Aorta (tissue), 5 donors: ENCODE results near the gene SCYL1. TPM values are rescaled to one million over a fixed set of nuclear protein-coding genes. Genes with fewer than 3 reads are reported as not detected.
A peak's percentile ranks its signal among the peaks of the same experiment; 100 is the strongest.

ENCODE experiments used
- ATAC-seq: fragments of 200-7000 bp; cut with Tn5 transposase; one replicate; pipeline ENCODE4 v1.9.1; 2022; ENCODE audit warnings: moderate library complexity; ENCODE audit not compliant: low FRiP score
- DNase-seq, 2 donors: peaks; one replicate each; pipeline ENCODE4 v3.0.0-alpha.2; 2020
- H3K27ac ChIP-seq, 2 donors: one replicate each; pipeline ENCODE4 v1.5.1; 2013; ENCODE audit warnings: low read length in 2 of 2, mild to moderate bottlenecking in 2 of 2, moderate library complexity in 2 of 2, control low read depth in 1 of 2, inconsistent platforms in 1 of 2, low read depth in 1 of 2
- H3K27me3 ChIP-seq, 2 donors: one replicate each; pipeline ENCODE4 v1.6.1; 2013; ENCODE audit warnings: control low read depth in 1 of 2, low read length in 1 of 2, mild to moderate bottlenecking in 1 of 2, moderate library complexity in 1 of 2; ENCODE audit not compliant: insufficient read depth in 2 of 2, control insufficient read depth in 1 of 2
- H3K36me3 ChIP-seq, 2 donors: one replicate each; pipeline ENCODE4 v1.6.1; 2013; ENCODE audit warnings: control low read depth in 1 of 2, low read length in 1 of 2, mild to moderate bottlenecking in 1 of 2; ENCODE audit not compliant: insufficient read depth in 2 of 2, control insufficient read depth in 1 of 2
- H3K4me1 ChIP-seq, 2 donors: one replicate each; pipeline ENCODE4 v1.6.1; 2013; ENCODE audit warnings: low read length in 2 of 2, control low read depth in 1 of 2, mild to moderate bottlenecking in 1 of 2, moderate library complexity in 1 of 2; ENCODE audit not compliant: insufficient read depth in 2 of 2, control insufficient read depth in 1 of 2
- H3K4me3 ChIP-seq, 2 donors: one replicate each; pipeline ENCODE4 v1.5.1; 2013; ENCODE audit warnings: low read length in 2 of 2, control low read depth in 1 of 2, mild to moderate bottlenecking in 1 of 2
- H3K9me3 ChIP-seq: one replicate; pipeline ENCODE4 v1.6.1; 2013; ENCODE audit warnings: mild to moderate bottlenecking, low read length; ENCODE audit not compliant: control insufficient read depth
- WGBS, 2 donors: extraction: QIAGEN DNeasy Blood & Tissue Kit; methylation state at CpG; one replicate each; pipeline ENCODE4 v1.1.7; 2013; 5-methylcytosine and 5-hydroxymethylcytosine counted together
- intact Hi-C, 2 donors: fragments of 100-400 bp; cut with DNase I; formaldehyde crosslinking; loops; one replicate each; pipeline versions ENCODE4 v1.14.2 to v1.15.0; 2022
- polyA plus RNA-seq, 2 donors: library from polyadenylated mRNA; stranded (reverse); fragments of 200-250 nt; gene quantifications; one replicate each; pipeline ENCODE4 v1.2.3, GENCODE V29; 2013
- total RNA-seq, 2 donors: library from RNA; stranded (reverse); fragmentation: NEBNext Ultra II Directional; extraction: Animal tissue kit (Norgen Biotek cat#: 25700); gene quantifications; one replicate each; pipeline ENCODE4 v1.2.1, GENCODE V29; 2021
- donor health status: healthy with polysubstance abuse.
- donor health status: Bipolar disorder and iron deficiency.
- donor health status: DM: no; HTN: no; CAD: no.
- donor health status: DM: no; HTN: no; CAD: no.
- donor health status: DM: yes; HTN: yes; CAD: no.

Gene SCYL1
- total and polyA plus RNA-seq, 4 donors, result 31.3 to 98.9 (median 74.2) TPM

GRCh38 chr11:65574811-65575567 lies 50.1 kb downstream of the SCYL1 start:
- DNase-seq, result no peak
- Histone ChIP-seq H3K4me3 (peak overlapping the region; percentile 15 to 82), H3K36me3 (no peaks in the 10 kb centered on the region), H3K4me1 (no peaks in the 10 kb centered on the region), H3K27ac (peak overlapping the region in 1 of 2 donors; percentile 78), H3K9me3 (no peaks in the 10 kb centered on the region), H3K27me3 (no peaks in the 10 kb centered on the region)
- 24 to 25% methylated on average over 28 of the region's 28 CpGs for WGBS, 2 donors
- intact Hi-C loops, result loop anchor here in 1 of 2 donors (1.0 to 5.0 kb wide), 4 partner anchors 16 to 153 kb away; partner anchors contain the start of genes LTBP3 and NEAT1
- no peak for ATAC-seq

GRCh38 chr11:65575568-65576231 lies 50.8 kb downstream of the SCYL1 start, which contains the start of gene EHBP1L1:
Gene EHBP1L1 (plus strand): TSS chr11:65576053. CDS start chr11:65576303, 250 bp downstream.
- Histone ChIP-seq H3K4me1 (no peaks in the 10 kb centered on the region), H3K9me3 (no peaks in the 10 kb centered on the region), H3K36me3 (no peaks in the 10 kb centered on the region), H3K4me3 (peak within 1 kb of the TSS; percentile 82 to 84), H3K27ac (peak within 1 kb of the TSS; percentile 25 to 78), H3K27me3 (no peaks in the 10 kb centered on the region)
- WGBS, 2 donors, result 1 to 2% methylated on average over 18 to 69 of the region's 69 CpGs
- intact Hi-C loops, result loop anchor here in 1 of 2 donors (2.0 to 5.0 kb wide), 5 partner anchors 17 to 153 kb away; partner anchors contain the start of genes LTBP3, MAP3K11, NEAT1 and PCNX3
- DNase-seq (peak; percentile 86 to 93), ATAC-seq (peak; percentile 17)

- intact Hi-C loops, result loop anchor here in 1 of 2 donors (2.0 to 5.0 kb wide), 3 partner anchors 16 to 154 kb away; partner anchors contain the start of genes MAP3K11, NEAT1 and PCNX3
- 0 to 1% methylated on average over 25 to 26 of the region's 26 CpGs for WGBS, 2 donors
- Histone ChIP-seq H3K27me3 (no peaks in the 10 kb centered on the region), H3K27ac (peak overlapping the region; percentile 25 to 59), H3K4me3 (peak overlapping the region; percentile 82 to 84), H3K9me3 (no peaks in the 10 kb centered on the region), H3K4me1 (no peaks in the 10 kb centered on the region), H3K36me3 (peaks cover 0 to 4% of the 10 kb centered on the region in 2 donors)
- DNase-seq (no peak), ATAC-seq (no peak)
These were observed 51.5 kb downstream of the SCYL1 start for GRCh38 chr11:65576232-65576866.

- DNase-seq, result peak; percentile 92 to 94
- peak; percentile 71 for ATAC-seq
- peak overlapping the region; percentile 82 to 84 for H3K4me3 ChIP-seq
- peaks cover 5 to 8% of the 10 kb centered on the region in 2 donors for H3K36me3 ChIP-seq
- H3K4me1 ChIP-seq, result no peaks in the 10 kb centered on the region
- 1% methylated on average over 13 to 18 of the region's 18 CpGs for WGBS, 2 donors
- H3K9me3 ChIP-seq, result no peaks in the 10 kb centered on the region
- H3K27me3 ChIP-seq, result no peaks in the 10 kb centered on the region
- H3K27ac ChIP-seq, result peak overlapping the region; percentile 25 to 59
- intact Hi-C loops, result loop anchor here in 1 of 2 donors (2.0 to 5.0 kb wide), 3 partner anchors 16 to 155 kb away; partner anchors contain the start of genes MAP3K11, NEAT1 and PCNX3
These were observed 52.2 kb downstream of the SCYL1 start for GRCh38 chr11:65576867-65577755.

- peak overlapping the region in 1 of 2 donors; percentile 82 for H3K4me3 ChIP-seq
These were observed 52.9 kb downstream of the SCYL1 start for GRCh38 chr11:65577756-65578109.

GRCh38 chr11:65578134-65578533 lies 53.3 kb downstream of the SCYL1 start:
- intact Hi-C loops, result loop anchor here in 1 of 2 donors (5.0 kb wide), 1 partner anchor 156 kb away; the partner anchor contains the start of gene NEAT1
- H3K4me3 ChIP-seq, result no peak overlapping the region
- peak overlapping the region in 1 of 2 donors; percentile 59 for H3K27ac ChIP-seq
- no peaks in the 10 kb centered on the region for H3K9me3 ChIP-seq
- ATAC-seq, result no peak
- H3K27me3 ChIP-seq, result no peaks in the 10 kb centered on the region
- H3K4me1 ChIP-seq, result no peaks in the 10 kb centered on the region
- no peak for DNase-seq
- 80 to 86% methylated on average over 7 of the region's 7 CpGs for WGBS, 2 donors
- peaks cover 5 to 8% of the 10 kb centered on the region in 2 donors for H3K36me3 ChIP-seq

More at GRCh38 chr11:65577756-65578109, 52.9 kb downstream of the SCYL1 start:
- H3K4me1 ChIP-seq, result no peaks in the 10 kb centered on the region
- no peak for ATAC-seq
- DNase-seq, result no peak
- H3K36me3 ChIP-seq, result peaks cover 5 to 8% of the 10 kb centered on the region in 2 donors
- WGBS, 2 donors, result 3 to 9% methylated on average over 8 of the region's 8 CpGs
- H3K9me3 ChIP-seq, result no peaks in the 10 kb centered on the region
- intact Hi-C loops, result loop anchor here in 1 of 2 donors (2.0 to 5.0 kb wide), 3 partner anchors 15 to 155 kb away; partner anchors contain the start of genes MAP3K11, NEAT1 and PCNX3
- H3K27me3 ChIP-seq, result no peaks in the 10 kb centered on the region
- H3K27ac ChIP-seq, result peak overlapping the region; percentile 14 to 59

GRCh38 chr11:65578667-65579066 lies 53.8 kb downstream of the SCYL1 start:
- Histone ChIP-seq H3K4me3 (no peak overlapping the region), H3K27ac (no peak overlapping the region), H3K4me1 (no peaks in the 10 kb centered on the region), H3K36me3 (peaks cover 5 to 8% of the 10 kb centered on the region in 2 donors), H3K27me3 (no peaks in the 10 kb centered on the region), H3K9me3 (no peaks in the 10 kb centered on the region)
- WGBS, 2 donors, result 65 to 74% methylated on average over 3 of the region's 3 CpGs
- DNase-seq, result no peak
- intact Hi-C loops, result loop anchor here in 1 of 2 donors (5.0 kb wide), 1 partner anchor 156 kb away; the partner anchor contains the start of gene NEAT1
- ATAC-seq, result no peak
